Testis (tissue), 2 donors: Measurements from ENCODE around the gene MTFMT.

ENCODE experiments used
- POLR2A ChIP-seq: fragments of 450-650 bp; IDR thresholded peaks from one replicate; pipeline ENCODE4 v1.6.1; 2017; ENCODE audit warnings: antibody characterized with exemption, mild to moderate bottlenecking, moderate library complexity
- TF ChIP-seq, protein P1 (sequence below), 3 experiments: fragments of 450-650 bp in 2 of 3; fragments of 200-600 bp in 1 of 3; sonication (generic) in 1 of 3; IDR thresholded peaks; one replicate each; pipeline ENCODE4 v1.5.1; 2016 to 2019; ENCODE audit warnings: antibody characterized with exemption in 3 of 3, mild to moderate bottlenecking in 2 of 3, moderate library complexity in 1 of 3

- TF ChIP-seq, protein P1, sequence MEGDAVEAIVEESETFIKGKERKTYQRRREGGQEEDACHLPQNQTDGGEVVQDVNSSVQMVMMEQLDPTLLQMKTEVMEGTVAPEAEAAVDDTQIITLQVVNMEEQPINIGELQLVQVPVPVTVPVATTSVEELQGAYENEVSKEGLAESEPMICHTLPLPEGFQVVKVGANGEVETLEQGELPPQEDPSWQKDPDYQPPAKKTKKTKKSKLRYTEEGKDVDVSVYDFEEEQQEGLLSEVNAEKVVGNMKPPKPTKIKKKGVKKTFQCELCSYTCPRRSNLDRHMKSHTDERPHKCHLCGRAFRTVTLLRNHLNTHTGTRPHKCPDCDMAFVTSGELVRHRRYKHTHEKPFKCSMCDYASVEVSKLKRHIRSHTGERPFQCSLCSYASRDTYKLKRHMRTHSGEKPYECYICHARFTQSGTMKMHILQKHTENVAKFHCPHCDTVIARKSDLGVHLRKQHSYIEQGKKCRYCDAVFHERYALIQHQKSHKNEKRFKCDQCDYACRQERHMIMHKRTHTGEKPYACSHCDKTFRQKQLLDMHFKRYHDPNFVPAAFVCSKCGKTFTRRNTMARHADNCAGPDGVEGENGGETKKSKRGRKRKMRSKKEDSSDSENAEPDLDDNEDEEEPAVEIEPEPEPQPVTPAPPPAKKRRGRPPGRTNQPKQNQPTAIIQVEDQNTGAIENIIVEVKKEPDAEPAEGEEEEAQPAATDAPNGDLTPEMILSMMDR (IDR thresholded peaks at IDR 0.05): no peak
- TF ChIP-seq POLR2A: no peak
Observed at GRCh38 chr15:65020419-65020818, 9.0 kb downstream of the MTFMT start.
